ENCODE measurements around the gene CLIC3.

DNA sequence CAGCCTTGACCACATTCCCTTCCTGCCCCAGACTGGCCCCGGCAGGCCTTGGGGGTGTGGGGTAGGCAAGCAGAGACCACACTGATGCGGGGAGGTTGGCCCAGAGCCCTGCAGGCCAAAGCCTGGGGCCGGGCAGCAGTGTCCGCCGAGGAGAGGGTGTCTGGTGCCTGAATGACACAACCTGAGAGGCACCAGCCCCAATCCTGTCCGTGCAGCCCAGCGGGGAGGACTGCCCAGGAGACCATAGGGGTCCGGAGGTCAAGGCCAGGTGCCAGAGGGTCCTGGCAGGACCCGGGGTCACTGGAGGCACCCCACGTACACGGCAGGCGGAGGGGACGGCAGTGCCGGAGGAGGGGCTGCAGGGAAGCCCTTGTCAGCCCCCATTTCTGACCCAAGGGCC is 24.6 kb downstream of the CLIC3 start:
- TF ChIP-seq EZH2 (IDR thresholded peaks at IDR 0.05; ENCODE audit: insufficient read depth, poor library complexity, severe bottlenecking), result no peak
- no peak for TF ChIP-seq EZH2phosphoT487 (IDR thresholded peaks at IDR 0.05; ENCODE audit: insufficient read depth, low read depth)
